IPS-15b (cell line): ENCODE data around the gene SFSWAP.

ENCODE experiments used
- H3K27me3 ChIP-seq: one replicate; pipeline ENCODE4 v1.6.1; 2013; ENCODE audit warnings: low read length; ENCODE audit not compliant: control insufficient read depth, insufficient read depth
- H3K36me3 ChIP-seq: one replicate; pipeline ENCODE4 v1.6.1; 2013; ENCODE audit warnings: low read length; ENCODE audit not compliant: control insufficient read depth, insufficient read depth
- H3K4me1 ChIP-seq: one replicate; pipeline ENCODE4 v1.6.1; 2013; ENCODE audit warnings: mild to moderate bottlenecking, low read length; ENCODE audit not compliant: control insufficient read depth, insufficient read depth
- H3K4me3 ChIP-seq: one replicate; pipeline ENCODE4 v1.5.1; 2013; ENCODE audit warnings: low read depth, low read length
- H3K9ac ChIP-seq: one replicate; pipeline ENCODE4 v1.6.1; 2013; ENCODE audit warnings: low read depth, mild to moderate bottlenecking, low read length
- H3K9me3 ChIP-seq: one replicate; pipeline ENCODE4 v1.6.1; 2013; ENCODE audit warnings: mild to moderate bottlenecking, low read length; ENCODE audit not compliant: control insufficient read depth, insufficient read depth

SFSWAP gene

GRCh38 chr12:131815131-131815530, 104.2 kb downstream of the SFSWAP start:
- Histone ChIP-seq H3K36me3 (no peaks in the 10 kb centered on the region), H3K4me1 (no peaks in the 10 kb centered on the region), H3K9me3 (peaks cover 4% of the 10 kb centered on the region), H3K27me3 (no peaks in the 10 kb centered on the region), H3K9ac (no peak overlapping the region), H3K4me3 (no peak overlapping the region)

DNA sequence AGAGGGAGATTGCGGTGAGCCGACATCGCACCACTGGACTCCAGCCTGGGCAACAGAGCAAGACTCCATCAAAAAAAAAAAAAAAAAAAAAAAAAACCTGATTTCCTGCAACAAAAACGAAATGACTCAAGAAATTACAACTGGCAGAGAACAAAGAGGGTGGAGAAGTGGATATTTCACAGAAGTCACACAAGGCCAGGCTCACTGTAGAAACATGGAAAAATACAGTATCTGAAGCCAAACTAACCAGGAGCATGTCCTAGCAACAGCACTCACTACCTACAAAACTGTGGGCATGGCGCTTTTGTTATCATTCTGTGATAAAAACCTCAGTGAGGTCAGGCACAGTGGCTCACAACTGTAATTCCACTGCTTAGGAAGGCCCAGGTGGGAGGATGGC, 105.6 kb downstream of the SFSWAP start:
- no peaks in the 10 kb centered on the region for H3K4me1 ChIP-seq
- H3K4me3 ChIP-seq, result no peak overlapping the region
- no peak overlapping the region for H3K9ac ChIP-seq
- peaks cover 4% of the 10 kb centered on the region for H3K9me3 ChIP-seq
- no peaks in the 10 kb centered on the region for H3K36me3 ChIP-seq
- no peaks in the 10 kb centered on the region for H3K27me3 ChIP-seq

- H3K4me1 ChIP-seq, result no peaks in the 10 kb centered on the region
- no peak overlapping the region for H3K9ac ChIP-seq
- H3K36me3 ChIP-seq, result no peaks in the 10 kb centered on the region
- no peaks in the 10 kb centered on the region for H3K27me3 ChIP-seq
- H3K9me3 ChIP-seq, result peaks cover 4% of the 10 kb centered on the region
- no peak overlapping the region for H3K4me3 ChIP-seq
These were observed 106.4 kb downstream of the SFSWAP start for GRCh38 chr12:131817241-131817640.

DNA sequence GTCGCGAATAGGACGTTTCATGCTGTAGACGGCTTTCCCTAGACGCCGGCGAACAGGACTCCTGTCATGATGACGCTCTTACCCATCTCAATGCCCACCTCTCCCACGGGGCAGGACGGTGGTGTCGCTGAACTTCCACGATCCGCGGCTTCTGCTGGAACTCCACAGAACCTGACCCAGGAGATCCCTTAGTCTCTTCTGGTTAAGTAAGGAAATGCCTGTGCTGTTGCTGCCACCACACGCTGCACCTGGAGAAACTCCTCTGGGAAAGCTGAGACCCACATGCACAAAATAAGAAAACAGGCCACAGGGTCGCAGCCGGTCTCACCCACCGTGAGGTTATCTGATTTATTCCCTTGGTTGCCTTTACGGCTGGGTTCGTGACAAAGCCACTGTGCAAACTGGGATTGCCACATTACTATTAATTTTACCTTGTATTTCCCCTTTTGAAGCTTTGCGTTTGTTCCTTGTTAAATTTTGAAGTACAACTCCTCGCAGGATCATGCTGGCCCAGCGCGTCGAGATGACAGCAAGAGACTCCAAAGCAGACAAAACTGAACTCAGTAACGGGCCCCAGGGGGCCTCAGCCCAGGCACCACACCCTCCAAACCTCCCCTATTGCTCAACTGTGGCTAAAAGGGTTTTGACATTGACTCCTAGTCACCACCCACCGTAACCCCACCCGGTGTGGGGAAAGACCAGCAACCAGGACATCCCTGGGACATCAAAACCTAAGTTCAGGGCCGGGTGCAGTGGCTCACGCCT, 108.1 kb downstream of the SFSWAP start:
- H3K36me3 ChIP-seq, result no peaks in the 10 kb centered on the region
- H3K9ac ChIP-seq, result no peak overlapping the region
- no peaks in the 10 kb centered on the region for H3K9me3 ChIP-seq
- no peak overlapping the region for H3K4me3 ChIP-seq
- H3K4me1 ChIP-seq, result no peaks in the 10 kb centered on the region
- no peaks in the 10 kb centered on the region for H3K27me3 ChIP-seq

- no peak overlapping the region for H3K4me3 ChIP-seq
- no peaks in the 10 kb centered on the region for H3K4me1 ChIP-seq
- H3K36me3 ChIP-seq, result no peaks in the 10 kb centered on the region
- H3K27me3 ChIP-seq, result peaks cover 6% of the 10 kb centered on the region
- no peak overlapping the region for H3K9ac ChIP-seq
- no peaks in the 10 kb centered on the region for H3K9me3 ChIP-seq
These were observed 113.6 kb downstream of the SFSWAP start for GRCh38 chr12:131824450-131824849.

GRCh38 chr12:131825146-131825892, 114.4 kb downstream of the SFSWAP start:
- Histone ChIP-seq H3K9me3 (no peaks in the 10 kb centered on the region), H3K9ac (no peak overlapping the region), H3K4me3 (no peak overlapping the region), H3K27me3 (peaks cover 12% of the 10 kb centered on the region), H3K36me3 (no peaks in the 10 kb centered on the region), H3K4me1 (no peaks in the 10 kb centered on the region)

DNA sequence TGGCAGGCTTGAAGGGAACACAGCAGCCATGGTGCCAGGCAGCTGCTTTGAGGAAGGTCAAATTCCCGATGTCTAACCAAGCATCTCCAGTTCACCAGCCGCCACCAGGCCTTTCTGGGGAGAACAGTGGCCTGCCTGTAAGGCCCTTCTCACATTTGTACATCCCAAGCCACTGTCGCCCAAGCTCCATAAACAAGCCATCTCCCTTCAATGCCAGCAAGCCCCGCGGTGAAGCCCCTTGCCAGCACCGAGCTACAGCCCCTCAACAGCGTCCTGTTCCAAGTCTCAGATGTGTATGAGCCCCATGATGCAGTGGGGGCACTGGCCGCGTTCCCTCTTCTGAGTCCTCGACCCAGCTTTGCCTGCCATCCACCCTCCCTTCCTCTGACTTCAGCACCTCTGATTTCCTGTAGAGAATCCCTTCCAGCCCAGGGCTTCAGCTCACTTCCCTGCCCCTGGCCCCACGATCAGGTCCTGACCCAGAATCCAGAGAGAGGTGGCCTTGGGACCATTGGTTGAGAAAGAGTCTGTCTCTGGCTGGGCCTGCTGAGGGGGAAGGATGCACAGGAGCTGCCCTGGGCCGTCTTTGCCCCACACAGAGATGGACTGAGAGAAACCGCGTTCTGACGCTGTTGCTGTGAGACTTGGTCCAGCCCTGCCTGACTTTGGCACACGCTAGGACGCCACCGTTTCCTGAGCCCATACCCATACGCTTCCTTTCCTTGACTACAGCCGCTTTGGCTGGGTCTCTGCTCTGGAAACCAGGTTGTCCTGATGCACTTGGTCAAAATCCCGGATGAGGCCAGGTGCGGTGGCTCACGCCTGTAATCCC, 115.4 kb downstream of the SFSWAP start:
- Histone ChIP-seq H3K4me3 (no peak overlapping the region), H3K27me3 (peaks cover 13% of the 10 kb centered on the region), H3K4me1 (no peaks in the 10 kb centered on the region), H3K9me3 (no peaks in the 10 kb centered on the region), H3K9ac (no peak overlapping the region), H3K36me3 (no peaks in the 10 kb centered on the region)

DNA sequence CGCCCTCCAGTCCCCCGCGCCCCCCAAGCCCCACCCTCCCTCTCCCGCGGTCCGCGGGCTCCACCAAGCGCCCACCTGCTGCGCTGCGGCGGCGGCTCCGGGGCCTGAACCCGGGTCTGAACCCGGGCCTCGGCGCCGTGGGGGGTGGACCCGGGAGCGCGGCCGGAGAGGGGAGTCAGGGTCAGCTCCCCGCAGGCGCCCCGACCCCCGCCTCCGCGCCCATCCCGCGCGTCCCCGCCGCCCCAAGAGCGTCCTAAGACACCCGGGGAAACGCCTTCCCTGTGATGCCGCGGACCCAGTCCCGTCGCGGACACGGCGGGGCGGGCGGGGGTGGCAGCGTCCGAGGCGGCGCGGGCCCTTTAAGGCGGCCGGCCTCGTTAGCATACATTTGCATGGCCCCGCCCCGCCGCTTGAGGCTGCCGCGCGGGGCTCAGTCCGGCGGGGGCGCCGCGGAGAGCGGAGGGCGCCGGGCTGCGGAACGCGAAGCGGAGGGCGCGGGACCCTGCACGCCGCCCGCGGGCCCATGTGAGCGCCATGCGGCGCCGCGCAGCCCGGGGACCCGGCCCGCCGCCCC, 117.2 kb downstream of the SFSWAP start, which contains the start of gene MMP17:
Gene MMP17, plus strand, starts transcription at position 433 of the 574 bp plus-strand sequence. Its CDS starts 102 bp downstream, at position 535.
- Histone ChIP-seq H3K4me1 (no peaks in the 10 kb centered on the region), H3K9me3 (no peaks in the 10 kb centered on the region), H3K9ac (peak within 1 kb of the TSS; percentile 37), H3K27me3 (peaks cover 14% of the 10 kb centered on the region), H3K4me3 (peak within 1 kb of the TSS; percentile 60), H3K36me3 (no peaks in the 10 kb centered on the region)

- H3K27me3 ChIP-seq, result peaks cover 14% of the 10 kb centered on the region
- no peaks in the 10 kb centered on the region for H3K36me3 ChIP-seq
- H3K9ac ChIP-seq, result peak overlapping the region; percentile 37
- H3K4me1 ChIP-seq, result no peaks in the 10 kb centered on the region
- no peaks in the 10 kb centered on the region for H3K9me3 ChIP-seq
- peak overlapping the region; percentile 60 for H3K4me3 ChIP-seq
These were observed 117.9 kb downstream of the SFSWAP start for GRCh38 chr12:131828671-131829355.

DNA sequence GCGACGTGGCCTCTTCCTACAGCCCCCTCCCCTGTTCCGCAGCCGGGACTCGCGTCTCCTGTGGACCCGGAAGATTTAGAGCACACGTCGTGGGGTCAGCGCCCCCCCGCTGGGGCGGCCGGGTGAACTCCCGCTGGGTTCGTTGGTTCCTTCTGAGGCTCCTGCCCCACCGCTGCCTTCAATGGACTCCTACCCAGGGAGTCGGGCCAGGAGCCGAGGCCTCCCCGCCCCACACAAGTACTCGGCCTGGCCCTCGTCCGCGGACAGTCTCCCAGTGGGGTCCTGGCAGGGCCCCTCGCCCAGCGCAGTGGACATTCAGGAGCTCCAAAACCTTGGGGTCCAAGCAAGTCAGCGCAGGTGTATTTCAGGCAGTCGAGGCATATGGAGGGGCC, 118.5 kb downstream of the SFSWAP start:
- H3K9me3 ChIP-seq, result no peaks in the 10 kb centered on the region
- H3K36me3 ChIP-seq, result no peaks in the 10 kb centered on the region
- H3K4me3 ChIP-seq, result peak overlapping the region; percentile 60
- peaks cover 14% of the 10 kb centered on the region for H3K27me3 ChIP-seq
- H3K9ac ChIP-seq, result no peak overlapping the region
- H3K4me1 ChIP-seq, result no peaks in the 10 kb centered on the region
